Measurements from ENCODE around the gene MEGF11. TPM values are rescaled to one million over a fixed set of nuclear protein-coding genes. Genes with fewer than 3 reads are reported as not detected.
"Not testable (repeated sequence)": the region's sequence is repeated elsewhere in the genome, so short reads cannot be mapped to it uniquely, and the experiment has no call there.

The MEGF11 gene
- total and polyA plus RNA-seq, 2 donors (not counting 1 experiment from before 2014, with no cell fraction given): under 0.01 TPM; not detected in 1

- H4K20me1 ChIP-seq (ENCODE audit: control insufficient read depth, extremely low read depth, insufficient read depth, low read length): no peaks in the 10 kb centered on the region
- H3K79me2 ChIP-seq (ENCODE audit: control insufficient read depth, insufficient read depth, low read length): no peaks in the 10 kb centered on the region
- TF ChIP-seq EZH2 (IDR thresholded peaks at IDR 0.05; ENCODE audit: low read length, missing control alignments) (no peak), CTCF (conservative IDR thresholded peaks at IDR 0.05 in 1 of 2, IDR thresholded peaks at IDR 0.05 in 1 of 2; ENCODE audit: low read depth in 1 of 2, low read length in 2 of 2) (no peak)
- H3K9me3 ChIP-seq (ENCODE audit: control insufficient read depth, insufficient read depth, low read depth, low read length): no peaks in the 10 kb centered on the region
- peaks cover 47% of the 10 kb centered on the region for H3K27me3 ChIP-seq (ENCODE audit: control insufficient read depth, insufficient read depth, low read length)
- no peak overlapping the region for H3K4me3 ChIP-seq (replicated peaks in 1 of 4; ENCODE audit: control extremely low read depth in 1 of 4, insufficient read depth in 1 of 4, low read depth in 3 of 4, low read length in 4 of 4)
- no peak overlapping the region for H3K4me2 ChIP-seq (ENCODE audit: extremely low read depth, insufficient read depth, low read length)
- H3K9ac ChIP-seq (ENCODE audit: insufficient read depth, low read length): no peak overlapping the region
- no peak for DNase-seq (ENCODE audit: low read depth in 2 of 2)
- no peak overlapping the region for H3K27ac ChIP-seq (ENCODE audit: insufficient read depth, low read length)
- H3K36me3 ChIP-seq (ENCODE audit: control insufficient read depth, insufficient read depth, low read length): no peaks in the 10 kb centered on the region
- no peak overlapping the region for H2AFZ ChIP-seq (ENCODE audit: low read length)
- no peaks in the 10 kb centered on the region for H3K4me1 ChIP-seq (ENCODE audit: control insufficient read depth, extremely low read depth, insufficient read depth, low read length)
These were observed 6.6 kb downstream of the MEGF11 start for GRCh38 chr15:66246937-66247336.

GRCh38 chr15:66245832-66246231 lies 7.7 kb downstream of the MEGF11 start:
- H3K27ac ChIP-seq (ENCODE audit: insufficient read depth, low read length); H2AFZ ChIP-seq (ENCODE audit: low read length); H3K9me3 ChIP-seq (ENCODE audit: control insufficient read depth, insufficient read depth, low read depth, low read length); H3K4me2 ChIP-seq (ENCODE audit: extremely low read depth, insufficient read depth, low read length); H3K9ac ChIP-seq (ENCODE audit: insufficient read depth, low read length); H3K4me1 ChIP-seq (ENCODE audit: control insufficient read depth, extremely low read depth, insufficient read depth, low read length); H3K79me2 ChIP-seq (ENCODE audit: control insufficient read depth, insufficient read depth, low read length); H3K36me3 ChIP-seq (ENCODE audit: control insufficient read depth, insufficient read depth, low read length); DNase-seq (ENCODE audit: low read depth in 2 of 2); H4K20me1 ChIP-seq (ENCODE audit: control insufficient read depth, extremely low read depth, insufficient read depth, low read length); H3K4me3 ChIP-seq (replicated peaks in 1 of 4; ENCODE audit: control extremely low read depth in 1 of 4, insufficient read depth in 1 of 4, low read depth in 3 of 4, low read length in 4 of 4): not testable (repeated sequence)
- peaks cover 37% of the 10 kb centered on the region for H3K27me3 ChIP-seq (ENCODE audit: control insufficient read depth, insufficient read depth, low read length)

GRCh38 chr15:66241908-66242285 lies 11.7 kb downstream of the MEGF11 start:
- no peak overlapping the region for H3K27ac ChIP-seq (ENCODE audit: insufficient read depth, low read length)
- no peak overlapping the region for H2AFZ ChIP-seq (ENCODE audit: low read length)
- H3K4me1 ChIP-seq (ENCODE audit: control insufficient read depth, extremely low read depth, insufficient read depth, low read length): no peaks in the 10 kb centered on the region
- no peak for DNase-seq (ENCODE audit: low read depth in 2 of 2)
- H3K79me2 ChIP-seq (ENCODE audit: control insufficient read depth, insufficient read depth, low read length): no peaks in the 10 kb centered on the region
- no peaks in the 10 kb centered on the region for H4K20me1 ChIP-seq (ENCODE audit: control insufficient read depth, extremely low read depth, insufficient read depth, low read length)
- H3K36me3 ChIP-seq (ENCODE audit: control insufficient read depth, insufficient read depth, low read length): no peaks in the 10 kb centered on the region
- no peak overlapping the region for H3K9ac ChIP-seq (ENCODE audit: insufficient read depth, low read length)
- H3K9me3 ChIP-seq (ENCODE audit: control insufficient read depth, insufficient read depth, low read depth, low read length): no peaks in the 10 kb centered on the region
- no peak overlapping the region for H3K4me2 ChIP-seq (ENCODE audit: extremely low read depth, insufficient read depth, low read length)
- H3K4me3 ChIP-seq (replicated peaks in 1 of 4; ENCODE audit: control extremely low read depth in 1 of 4, insufficient read depth in 1 of 4, low read depth in 3 of 4, low read length in 4 of 4): no peak overlapping the region
- TF ChIP-seq EZH2 (IDR thresholded peaks at IDR 0.05; ENCODE audit: low read length, missing control alignments): no peak
- TF ChIP-seq CTCF (conservative IDR thresholded peaks at IDR 0.05 in 1 of 2, IDR thresholded peaks at IDR 0.05 in 1 of 2; ENCODE audit: low read depth in 1 of 2, low read length in 2 of 2): no peak
- H3K27me3 ChIP-seq (ENCODE audit: control insufficient read depth, insufficient read depth, low read length): peaks cover 18% of the 10 kb centered on the region
